Duodenal mucosa (tissue), 2 donors: ENCODE measurements around the gene PTPRM.

Experiments
- H3K27ac ChIP-seq: one replicate; pipeline ENCODE4 v1.7.0; 2013; ENCODE audit warnings: low read depth, low read length
- H3K27me3 ChIP-seq, 2 donors: one replicate each; pipeline ENCODE4 v1.7.0; 2013; ENCODE audit warnings: low read length in 2 of 2, control low read depth in 1 of 2; ENCODE audit not compliant: insufficient read depth in 2 of 2, control insufficient read depth in 1 of 2
- H3K36me3 ChIP-seq, 2 donors: one replicate each; pipeline ENCODE4 v1.7.0; 2013; ENCODE audit warnings: low read length in 2 of 2, control low read depth in 1 of 2; ENCODE audit not compliant: insufficient read depth in 2 of 2, control insufficient read depth in 1 of 2
- H3K4me1 ChIP-seq, 2 donors: one replicate each; pipeline ENCODE4 v1.7.0; 2013; ENCODE audit warnings: low read length in 2 of 2, control low read depth in 1 of 2; ENCODE audit not compliant: insufficient read depth in 2 of 2, control insufficient read depth in 1 of 2
- H3K4me3 ChIP-seq, 2 donors: one replicate each; pipeline ENCODE4 v1.7.0; 2013; ENCODE audit warnings: low read length in 2 of 2, low read depth in 1 of 2
- H3K9ac ChIP-seq, 2 donors: one replicate each; pipeline ENCODE4 v1.7.0; 2013; ENCODE audit warnings: low read length in 2 of 2, low read depth in 1 of 2
- H3K9me3 ChIP-seq, 2 donors: one replicate each; pipeline ENCODE4 v1.7.0; 2013; ENCODE audit warnings: low read length in 2 of 2, control low read depth in 1 of 2; ENCODE audit not compliant: control insufficient read depth in 1 of 2

Gene PTPRM

DNA sequence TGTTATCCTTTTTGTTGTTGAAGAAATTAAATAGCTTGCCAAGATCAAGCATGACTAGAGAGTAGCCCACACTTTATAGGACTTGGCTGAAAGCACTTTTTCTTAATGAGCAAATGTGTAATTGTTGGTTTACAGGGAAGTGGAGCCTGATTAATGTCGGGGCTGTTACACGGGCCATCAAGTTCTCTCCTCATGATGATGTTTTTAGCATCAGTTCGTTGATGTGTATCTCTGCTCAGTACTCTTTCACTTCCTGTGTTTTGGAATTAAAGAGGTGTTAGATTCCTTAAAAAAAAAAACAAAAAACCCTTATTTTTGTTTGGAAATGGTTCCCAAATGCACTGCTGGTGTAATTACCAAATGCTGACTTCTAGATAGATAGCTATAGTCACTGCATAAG is 114.2 kb downstream of the PTPRM start:
- Histone ChIP-seq H3K9ac (no peak overlapping the region), H3K27me3 (no peaks in the 10 kb centered on the region), H3K4me1 (no peaks in the 10 kb centered on the region), H3K36me3 (no peaks in the 10 kb centered on the region), H3K27ac (no peak overlapping the region), H3K9me3 (no peaks in the 10 kb centered on the region), H3K4me3 (no peak overlapping the region)

DNA sequence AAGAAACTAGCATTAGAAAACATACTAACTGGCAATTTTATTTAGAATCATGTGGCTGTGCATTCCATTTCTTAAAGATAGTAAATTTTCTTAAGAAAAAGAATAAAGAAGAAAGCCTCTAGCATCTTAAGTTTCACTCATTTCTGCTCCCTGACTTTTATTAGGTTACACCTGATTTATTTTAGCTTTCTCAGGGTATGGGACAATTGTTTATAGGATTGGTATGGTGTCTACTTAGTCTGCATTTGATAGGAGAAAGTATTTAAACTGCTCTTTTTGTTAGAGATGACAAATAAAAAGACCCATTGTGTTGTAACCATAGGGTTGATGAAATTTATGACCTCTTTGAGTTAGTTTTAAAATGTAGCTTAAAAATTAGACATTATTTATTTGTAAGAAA is 115.2 kb downstream of the PTPRM start:
- H3K4me1 ChIP-seq: no peaks in the 10 kb centered on the region
- H3K27ac ChIP-seq: no peak overlapping the region
- H3K36me3 ChIP-seq: no peaks in the 10 kb centered on the region

GRCh38 chr18:7683753-7684152 is 116.6 kb downstream of the PTPRM start:
- H3K4me1 ChIP-seq: no peaks in the 10 kb centered on the region
- no peaks in the 10 kb centered on the region for H3K36me3 ChIP-seq
- H3K27ac ChIP-seq: no peak overlapping the region
- H3K9me3 ChIP-seq: no peaks in the 10 kb centered on the region
- no peak overlapping the region for H3K9ac ChIP-seq
- no peak overlapping the region for H3K4me3 ChIP-seq
- no peaks in the 10 kb centered on the region for H3K27me3 ChIP-seq

More for the DNA sequence above, 115.2 kb downstream of the PTPRM start:
- H3K27me3 ChIP-seq: no peaks in the 10 kb centered on the region
- no peak overlapping the region for H3K9ac ChIP-seq
- no peaks in the 10 kb centered on the region for H3K9me3 ChIP-seq
- no peak overlapping the region for H3K4me3 ChIP-seq

DNA sequence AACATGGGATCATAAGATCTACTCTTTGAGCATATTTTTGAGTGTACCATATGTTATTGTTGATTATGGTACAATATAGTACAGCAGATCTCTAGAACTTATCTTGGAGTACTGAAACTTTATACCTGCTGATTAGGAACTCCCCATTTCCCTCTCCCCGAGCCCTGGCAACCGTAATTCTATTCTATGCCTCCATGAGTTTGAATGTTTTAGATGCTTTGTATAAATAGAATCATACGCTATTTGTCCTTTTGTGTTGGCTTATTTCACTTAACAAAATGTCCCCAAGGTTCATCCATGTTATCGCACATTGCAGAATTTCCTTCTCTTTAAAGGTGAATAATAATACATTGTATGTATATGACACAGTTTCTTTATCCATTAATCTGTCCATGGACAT is 117.2 kb downstream of the PTPRM start:
- no peaks in the 10 kb centered on the region for H3K27me3 ChIP-seq
- H3K4me1 ChIP-seq: no peaks in the 10 kb centered on the region
- H3K4me3 ChIP-seq: no peak overlapping the region
- no peaks in the 10 kb centered on the region for H3K9me3 ChIP-seq
- no peak overlapping the region for H3K9ac ChIP-seq
- H3K27ac ChIP-seq: no peak overlapping the region
- H3K36me3 ChIP-seq: no peaks in the 10 kb centered on the region

GRCh38 chr18:7684966-7685365 is 117.8 kb downstream of the PTPRM start:
- H3K27ac ChIP-seq: no peak overlapping the region
- no peaks in the 10 kb centered on the region for H3K9me3 ChIP-seq
- H3K4me3 ChIP-seq: no peak overlapping the region
- H3K27me3 ChIP-seq: no peaks in the 10 kb centered on the region
- no peaks in the 10 kb centered on the region for H3K36me3 ChIP-seq
- H3K4me1 ChIP-seq: no peaks in the 10 kb centered on the region
- H3K9ac ChIP-seq: no peak overlapping the region

DNA sequence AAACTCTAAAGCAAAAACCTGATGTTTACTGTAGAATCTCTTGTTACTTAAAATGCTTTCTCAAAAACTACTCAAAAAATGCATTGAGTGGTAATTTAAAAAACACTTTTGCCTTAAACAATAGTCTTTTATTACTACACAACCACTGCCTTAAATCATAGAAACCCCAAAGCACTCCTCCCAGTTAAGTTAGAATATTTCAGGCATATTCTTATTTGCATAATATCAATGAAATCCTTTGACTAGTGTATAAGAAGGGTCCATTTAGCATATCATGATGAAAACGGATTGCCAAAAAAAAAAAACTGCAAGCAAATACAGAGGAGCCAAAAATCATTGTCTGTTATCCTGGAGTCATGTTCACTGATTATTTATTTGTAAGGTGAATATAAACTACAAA is 119.2 kb downstream of the PTPRM start:
- H3K4me1 ChIP-seq: no peaks in the 10 kb centered on the region
- no peaks in the 10 kb centered on the region for H3K9me3 ChIP-seq
- H3K4me3 ChIP-seq: no peak overlapping the region
- no peaks in the 10 kb centered on the region for H3K27me3 ChIP-seq
- H3K36me3 ChIP-seq: no peaks in the 10 kb centered on the region
- H3K27ac ChIP-seq: no peak overlapping the region
- no peak overlapping the region for H3K9ac ChIP-seq

- Histone ChIP-seq H3K9ac (no peak overlapping the region), H3K36me3 (no peaks in the 10 kb centered on the region), H3K4me1 (no peaks in the 10 kb centered on the region), H3K27ac (no peak overlapping the region), H3K27me3 (no peaks in the 10 kb centered on the region), H3K4me3 (no peak overlapping the region), H3K9me3 (no peaks in the 10 kb centered on the region)
Observed at GRCh38 chr18:7688580-7688979, 121.5 kb downstream of the PTPRM start.

DNA sequence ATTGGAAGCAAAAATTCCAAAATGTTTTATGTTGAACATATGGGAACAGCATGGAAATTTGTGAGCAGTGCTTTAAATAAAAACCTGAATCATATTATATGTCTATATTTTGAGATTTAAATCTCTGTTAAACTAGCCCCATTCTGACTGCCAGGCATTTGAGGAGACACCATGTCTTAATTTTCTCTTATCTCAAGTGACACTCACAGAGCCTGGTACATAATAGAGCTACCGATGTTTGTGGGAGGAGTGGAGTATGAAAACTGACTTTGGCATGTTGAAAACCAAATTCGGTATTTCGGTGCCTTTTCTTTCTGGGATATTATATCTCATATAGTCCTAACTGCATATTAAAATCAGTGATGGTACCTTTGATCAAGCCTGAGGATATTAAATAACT is 124.1 kb downstream of the PTPRM start:
- no peak overlapping the region for H3K27ac ChIP-seq
- no peaks in the 10 kb centered on the region for H3K36me3 ChIP-seq
- no peak overlapping the region for H3K4me3 ChIP-seq
- H3K9me3 ChIP-seq: no peaks in the 10 kb centered on the region
- no peak overlapping the region for H3K9ac ChIP-seq
- H3K27me3 ChIP-seq: no peaks in the 10 kb centered on the region
- H3K4me1 ChIP-seq: no peaks in the 10 kb centered on the region

- H3K36me3 ChIP-seq: no peaks in the 10 kb centered on the region
- no peak overlapping the region for H3K4me3 ChIP-seq
- H3K4me1 ChIP-seq: no peaks in the 10 kb centered on the region
- H3K27me3 ChIP-seq: no peaks in the 10 kb centered on the region
- H3K27ac ChIP-seq: no peak overlapping the region
- H3K9ac ChIP-seq: no peak overlapping the region
- no peaks in the 10 kb centered on the region for H3K9me3 ChIP-seq
Observed at GRCh38 chr18:7696780-7697179, 129.7 kb downstream of the PTPRM start.

DNA sequence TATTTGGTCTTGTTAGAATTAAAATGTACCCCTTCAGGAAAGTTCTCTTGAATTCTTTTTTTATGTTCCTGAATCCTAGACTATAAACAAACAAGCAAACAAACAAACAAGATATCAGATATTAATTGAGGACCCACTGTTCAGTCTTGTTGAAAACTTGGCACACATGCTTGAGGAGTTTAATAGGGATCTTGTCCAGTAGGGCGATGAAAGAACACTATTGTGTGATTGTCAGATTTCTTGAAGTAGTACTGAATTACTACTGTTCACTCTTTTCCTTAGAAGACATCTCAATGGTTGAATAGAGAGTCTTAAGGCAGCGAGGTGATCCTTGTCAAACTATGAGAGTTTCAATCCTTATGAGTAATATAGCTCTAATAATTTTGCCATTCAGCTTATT is 130.2 kb downstream of the PTPRM start:
- no peaks in the 10 kb centered on the region for H3K36me3 ChIP-seq
- no peak overlapping the region for H3K4me3 ChIP-seq
- no peaks in the 10 kb centered on the region for H3K4me1 ChIP-seq
- no peaks in the 10 kb centered on the region for H3K9me3 ChIP-seq
- H3K27me3 ChIP-seq: no peaks in the 10 kb centered on the region
- no peak overlapping the region for H3K27ac ChIP-seq
- H3K9ac ChIP-seq: no peak overlapping the region

GRCh38 chr18:7711495-7711894 is 144.4 kb downstream of the PTPRM start:
- no peaks in the 10 kb centered on the region for H3K9me3 ChIP-seq

More at GRCh38 chr18:7711495-7711894, 144.4 kb downstream of the PTPRM start:
- Histone ChIP-seq H3K27me3 (no peaks in the 10 kb centered on the region), H3K9ac (no peak overlapping the region), H3K4me3 (no peak overlapping the region), H3K36me3 (no peaks in the 10 kb centered on the region), H3K27ac (no peak overlapping the region), H3K4me1 (no peaks in the 10 kb centered on the region)
